ENCODE data around the gene MPG. TPM values are rescaled to one million over a fixed set of nuclear protein-coding genes. Genes with fewer than 3 reads are reported as not detected.

Gene MPG
- polyA plus RNA-seq, 1 donor from 2014 or later = 70.9 TPM

GRCh38 chr16:89391-90302 lies 11.6 kb downstream of the MPG start:
- no peak overlapping the region for H3K27ac ChIP-seq (ENCODE audit: low read length)

GRCh38 chr16:91484-91883 lies 13.5 kb downstream of the MPG start:
- no peaks in the 10 kb centered on the region for H4K20me1 ChIP-seq (ENCODE audit: insufficient read depth)
- no peaks in the 10 kb centered on the region for H3K9me3 ChIP-seq (ENCODE audit: low read length)
- TF ChIP-seq EZH2 (IDR thresholded peaks at IDR 0.05; ENCODE audit: borderline replicate concordance, insufficient read depth, low read length, poor library complexity, severe bottlenecking) = no peak
- TF ChIP-seq, protein P1, sequence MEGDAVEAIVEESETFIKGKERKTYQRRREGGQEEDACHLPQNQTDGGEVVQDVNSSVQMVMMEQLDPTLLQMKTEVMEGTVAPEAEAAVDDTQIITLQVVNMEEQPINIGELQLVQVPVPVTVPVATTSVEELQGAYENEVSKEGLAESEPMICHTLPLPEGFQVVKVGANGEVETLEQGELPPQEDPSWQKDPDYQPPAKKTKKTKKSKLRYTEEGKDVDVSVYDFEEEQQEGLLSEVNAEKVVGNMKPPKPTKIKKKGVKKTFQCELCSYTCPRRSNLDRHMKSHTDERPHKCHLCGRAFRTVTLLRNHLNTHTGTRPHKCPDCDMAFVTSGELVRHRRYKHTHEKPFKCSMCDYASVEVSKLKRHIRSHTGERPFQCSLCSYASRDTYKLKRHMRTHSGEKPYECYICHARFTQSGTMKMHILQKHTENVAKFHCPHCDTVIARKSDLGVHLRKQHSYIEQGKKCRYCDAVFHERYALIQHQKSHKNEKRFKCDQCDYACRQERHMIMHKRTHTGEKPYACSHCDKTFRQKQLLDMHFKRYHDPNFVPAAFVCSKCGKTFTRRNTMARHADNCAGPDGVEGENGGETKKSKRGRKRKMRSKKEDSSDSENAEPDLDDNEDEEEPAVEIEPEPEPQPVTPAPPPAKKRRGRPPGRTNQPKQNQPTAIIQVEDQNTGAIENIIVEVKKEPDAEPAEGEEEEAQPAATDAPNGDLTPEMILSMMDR (IDR thresholded peaks at IDR 0.05; ENCODE audit: poor library complexity, severe bottlenecking) = no peak
- TF ChIP-seq EP300 (conservative IDR thresholded peaks at IDR 0.05; ENCODE audit: poor library complexity, severe bottlenecking) = no peak
- no peak for TF ChIP-seq SMC3 (conservative IDR thresholded peaks at IDR 0.05; ENCODE audit: poor library complexity)
- TF ChIP-seq MXI1 (conservative IDR thresholded peaks at IDR 0.05; ENCODE audit: poor library complexity, severe bottlenecking) = no peak
- TF ChIP-seq TAF1 (IDR thresholded peaks at IDR 0.05; ENCODE audit: low read depth) = no peak
- TF ChIP-seq POLR2AphosphoS5 (IDR thresholded peaks at IDR 0.05) = no peak
- TF ChIP-seq RAD21 (conservative IDR thresholded peaks at IDR 0.05) = no peak
- TF ChIP-seq, protein P2, sequence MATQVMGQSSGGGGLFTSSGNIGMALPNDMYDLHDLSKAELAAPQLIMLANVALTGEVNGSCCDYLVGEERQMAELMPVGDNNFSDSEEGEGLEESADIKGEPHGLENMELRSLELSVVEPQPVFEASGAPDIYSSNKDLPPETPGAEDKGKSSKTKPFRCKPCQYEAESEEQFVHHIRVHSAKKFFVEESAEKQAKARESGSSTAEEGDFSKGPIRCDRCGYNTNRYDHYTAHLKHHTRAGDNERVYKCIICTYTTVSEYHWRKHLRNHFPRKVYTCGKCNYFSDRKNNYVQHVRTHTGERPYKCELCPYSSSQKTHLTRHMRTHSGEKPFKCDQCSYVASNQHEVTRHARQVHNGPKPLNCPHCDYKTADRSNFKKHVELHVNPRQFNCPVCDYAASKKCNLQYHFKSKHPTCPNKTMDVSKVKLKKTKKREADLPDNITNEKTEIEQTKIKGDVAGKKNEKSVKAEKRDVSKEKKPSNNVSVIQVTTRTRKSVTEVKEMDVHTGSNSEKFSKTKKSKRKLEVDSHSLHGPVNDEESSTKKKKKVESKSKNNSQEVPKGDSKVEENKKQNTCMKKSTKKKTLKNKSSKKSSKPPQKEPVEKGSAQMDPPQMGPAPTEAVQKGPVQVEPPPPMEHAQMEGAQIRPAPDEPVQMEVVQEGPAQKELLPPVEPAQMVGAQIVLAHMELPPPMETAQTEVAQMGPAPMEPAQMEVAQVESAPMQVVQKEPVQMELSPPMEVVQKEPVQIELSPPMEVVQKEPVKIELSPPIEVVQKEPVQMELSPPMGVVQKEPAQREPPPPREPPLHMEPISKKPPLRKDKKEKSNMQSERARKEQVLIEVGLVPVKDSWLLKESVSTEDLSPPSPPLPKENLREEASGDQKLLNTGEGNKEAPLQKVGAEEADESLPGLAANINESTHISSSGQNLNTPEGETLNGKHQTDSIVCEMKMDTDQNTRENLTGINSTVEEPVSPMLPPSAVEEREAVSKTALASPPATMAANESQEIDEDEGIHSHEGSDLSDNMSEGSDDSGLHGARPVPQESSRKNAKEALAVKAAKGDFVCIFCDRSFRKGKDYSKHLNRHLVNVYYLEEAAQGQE (IDR thresholded peaks at IDR 0.05; ENCODE audit: borderline replicate concordance) = no peak
- no peaks in the 10 kb centered on the region for H3K79me2 ChIP-seq (replicated peaks; ENCODE audit: insufficient read depth, low read length)
- no peak overlapping the region for H3K4me3 ChIP-seq (ENCODE audit: low read length)
- no peaks in the 10 kb centered on the region for H3K9me2 ChIP-seq (ENCODE audit: insufficient read depth, low read length)
- H3K4me2 ChIP-seq (ENCODE audit: low read length) = no peak overlapping the region
- no peaks in the 10 kb centered on the region for H3F3A ChIP-seq (ENCODE audit: insufficient read depth, low read length, poor library complexity, severe bottlenecking)
- H3K27me3 ChIP-seq (ENCODE audit: insufficient read depth, low read depth, low read length) = no peaks in the 10 kb centered on the region
- peaks cover under 1% of the 10 kb centered on the region for H3K36me3 ChIP-seq (ENCODE audit: insufficient read depth, low read length)
- no peak overlapping the region for H3K9ac ChIP-seq (ENCODE audit: low read length)
- H2AFZ ChIP-seq (ENCODE audit: low read depth, low read length) = no peak overlapping the region
- no peak overlapping the region for H3K27ac ChIP-seq (ENCODE audit: low read length)

More at GRCh38 chr16:89391-90302, 11.6 kb downstream of the MPG start:
- no peak overlapping the region for H3K4me3 ChIP-seq (ENCODE audit: low read length)
- TF ChIP-seq, protein P1 (IDR thresholded peaks at IDR 0.05; ENCODE audit: poor library complexity, severe bottlenecking) = no peak
- TF ChIP-seq MXI1 (conservative IDR thresholded peaks at IDR 0.05; ENCODE audit: poor library complexity, severe bottlenecking) (no peak), SMC3 (conservative IDR thresholded peaks at IDR 0.05; ENCODE audit: poor library complexity) (no peak), RAD21 (conservative IDR thresholded peaks at IDR 0.05) (no peak), POLR2AphosphoS5 (IDR thresholded peaks at IDR 0.05) (no peak)
- TF ChIP-seq, protein P2 (IDR thresholded peaks at IDR 0.05; ENCODE audit: borderline replicate concordance) = no peak
- H4K20me1 ChIP-seq (ENCODE audit: insufficient read depth) = no peaks in the 10 kb centered on the region
- H3K27me3 ChIP-seq (ENCODE audit: insufficient read depth, low read depth, low read length) = no peaks in the 10 kb centered on the region
- H3K79me2 ChIP-seq (replicated peaks; ENCODE audit: insufficient read depth, low read length) = no peaks in the 10 kb centered on the region
- H2AFZ ChIP-seq (ENCODE audit: low read depth, low read length) = no peak overlapping the region
- H3K9me2 ChIP-seq (ENCODE audit: insufficient read depth, low read length) = no peaks in the 10 kb centered on the region
- H3K36me3 ChIP-seq (ENCODE audit: insufficient read depth, low read length) = peaks cover 7% of the 10 kb centered on the region
- no peak overlapping the region for H3K4me2 ChIP-seq (ENCODE audit: low read length)
- no peak overlapping the region for H3K9ac ChIP-seq (ENCODE audit: low read length)
- no peaks in the 10 kb centered on the region for H3F3A ChIP-seq (ENCODE audit: insufficient read depth, low read length, poor library complexity, severe bottlenecking)
- H3K9me3 ChIP-seq (ENCODE audit: low read length) = no peaks in the 10 kb centered on the region

Data from neural cell (in vitro differentiated cells).